Trophoblast cell (in vitro differentiated cells and primary cell): ENCODE results near the gene OR10H1.

Experiments
- DNase-seq, 2 donors: peaks; one replicate each; pipeline ENCODE4 v3.0.0-alpha.2; 2016
- H2AFZ ChIP-seq: 2 replicates; pipeline ENCODE4 v1.6.1; 2013; ENCODE audit warnings: low read length, moderate library complexity, mild to moderate bottlenecking; ENCODE audit not compliant: insufficient read depth, poor library complexity
- H2AK5ac ChIP-seq: 2 replicates; pipeline ENCODE4 v1.6.1; 2013; ENCODE audit warnings: mild to moderate bottlenecking, low read length
- H2BK120ac ChIP-seq: 2 replicates; pipeline ENCODE4 v1.6.1; 2013; ENCODE audit warnings: low read length, mild to moderate bottlenecking, moderate library complexity; ENCODE audit not compliant: insufficient read depth, poor library complexity
- H2BK12ac ChIP-seq: 2 replicates; pipeline ENCODE4 v1.6.1; 2013; ENCODE audit warnings: mild to moderate bottlenecking, low read length, moderate library complexity
- H2BK5ac ChIP-seq: 2 replicates; pipeline ENCODE4 v1.6.1; 2013; ENCODE audit warnings: low read length, low read depth, moderate library complexity, mild to moderate bottlenecking; ENCODE audit not compliant: poor library complexity
- H3K14ac ChIP-seq: 2 replicates; pipeline ENCODE4 v1.6.1; 2013; ENCODE audit warnings: mild to moderate bottlenecking, low read length
- H3K18ac ChIP-seq: 2 replicates; pipeline ENCODE4 v1.6.1; 2013; ENCODE audit warnings: mild to moderate bottlenecking, low read length
- H3K23ac ChIP-seq: 2 replicates; pipeline ENCODE4 v1.6.1; 2013; ENCODE audit warnings: low read length
- H3K27ac ChIP-seq: 2 replicates; pipeline ENCODE4 v1.5.1; 2013; ENCODE audit warnings: low read depth, mild to moderate bottlenecking, inconsistent platforms, low read length, moderate library complexity
- H3K27me3 ChIP-seq: 2 replicates; pipeline ENCODE4 v1.6.1; 2013; ENCODE audit warnings: inconsistent platforms, mild to moderate bottlenecking, low read length, moderate library complexity; ENCODE audit not compliant: insufficient read depth
- H3K36me3 ChIP-seq, 2 experiments: 1 replicate in 1 of 2; 2 replicates in 1 of 2; pipeline ENCODE4 v1.6.1; 2013; ENCODE audit warnings: low read length in 2 of 2, mild to moderate bottlenecking in 2 of 2, moderate library complexity in 1 of 2; ENCODE audit not compliant: insufficient read depth in 2 of 2, control insufficient read depth in 1 of 2
- H3K4ac ChIP-seq: 2 replicates; pipeline ENCODE4 v1.6.1; 2013; ENCODE audit warnings: low read depth, mild to moderate bottlenecking, low read length, moderate library complexity
- H3K4me1 ChIP-seq, 2 experiments: 1 replicate in 1 of 2; 2 replicates in 1 of 2; pipeline ENCODE4 v1.6.1; 2013; ENCODE audit warnings: low read length in 2 of 2, mild to moderate bottlenecking in 2 of 2, moderate library complexity in 1 of 2; ENCODE audit not compliant: insufficient read depth in 2 of 2, control insufficient read depth in 1 of 2
- H3K4me2 ChIP-seq: 2 replicates; pipeline ENCODE4 v1.6.1; 2013; ENCODE audit warnings: inconsistent platforms, mild to moderate bottlenecking, low read length, moderate library complexity
- H3K4me3 ChIP-seq: 2 replicates; pipeline ENCODE4 v1.5.1; 2013; ENCODE audit warnings: mild to moderate bottlenecking, low read depth, low read length, inconsistent platforms
- H3K79me1 ChIP-seq: one replicate; pipeline ENCODE4 v1.6.1; 2013; ENCODE audit warnings: low read length
- H3K79me2 ChIP-seq: 2 replicates; pipeline ENCODE4 v1.6.1; 2013; ENCODE audit warnings: low read length, mild to moderate bottlenecking; ENCODE audit not compliant: control insufficient read depth, insufficient read depth, poor library complexity
- H3K9ac ChIP-seq: 2 replicates; pipeline ENCODE4 v1.6.1; 2013; ENCODE audit warnings: mild to moderate bottlenecking, low read length
- H3K9me3 ChIP-seq: 2 replicates; pipeline ENCODE4 v1.6.1; 2013; ENCODE audit warnings: low read depth, mild to moderate bottlenecking, control low read depth, inconsistent platforms, low read length; ENCODE audit not compliant: insufficient read depth
- H4K12ac ChIP-seq: 2 replicates; pipeline ENCODE4 v1.6.1; 2013; ENCODE audit warnings: low read depth, mild to moderate bottlenecking, low read length, moderate library complexity
- H4K8ac ChIP-seq: 2 replicates; pipeline ENCODE4 v1.6.1; 2013; ENCODE audit warnings: low read depth, mild to moderate bottlenecking, low read length, moderate library complexity
- H4K91ac ChIP-seq: one replicate; pipeline ENCODE4 v1.6.1; 2013; ENCODE audit warnings: low read depth, mild to moderate bottlenecking, low read length, moderate library complexity
- WGBS: extraction: QIAGEN DNeasy Blood & Tissue Kit; methylation state at CpG from one replicate; pipeline ENCODE4 v1.1.7; 2013; ENCODE audit warnings: missing lambda C conversion rate; ENCODE audit not compliant: insufficient read length, insufficient coverage; ENCODE audit errors: extremely low coverage; 5-methylcytosine and 5-hydroxymethylcytosine counted together

Gene OR10H1

DNA sequence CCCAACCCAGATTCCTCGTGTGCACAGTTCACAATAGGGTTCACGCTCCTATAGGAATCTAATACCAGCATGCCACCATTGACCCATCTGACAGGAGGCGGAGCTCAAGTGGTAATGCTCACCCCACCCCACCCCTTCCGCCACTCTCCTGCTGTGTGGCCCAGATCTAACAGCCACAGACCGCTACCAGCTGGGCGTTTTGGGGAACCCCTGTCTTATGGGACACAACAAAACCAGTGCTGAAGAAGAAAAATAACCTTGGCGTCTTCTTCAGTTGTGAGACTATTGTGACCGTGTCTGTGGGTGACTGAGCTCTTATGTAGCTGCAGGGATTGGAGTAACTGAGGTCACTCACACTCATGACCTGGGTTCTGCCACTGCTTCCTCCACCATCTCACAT, 5.2 kb upstream of the OR10H1 start:
- Histone ChIP-seq H3K4ac (no peak overlapping the region), H2BK120ac (no peak overlapping the region), H3K36me3 (no peaks in the 10 kb centered on the region), H3K27ac (no peak overlapping the region), H2BK5ac (no peak overlapping the region), H3K14ac (no peak overlapping the region), H3K79me2 (no peaks in the 10 kb centered on the region), H3K79me1 (no peaks in the 10 kb centered on the region), H3K9ac (no peak overlapping the region), H2BK12ac (no peak overlapping the region), H3K4me3 (no peak overlapping the region), H3K4me1 (no peaks in the 10 kb centered on the region), H2AK5ac (no peak overlapping the region), H4K91ac (no peak overlapping the region), H3K18ac (no peak overlapping the region), H2AFZ (no peak overlapping the region), H3K4me2 (no peak overlapping the region), H4K8ac (no peak overlapping the region), H3K27me3 (no peaks in the 10 kb centered on the region), H3K9me3 (peaks cover 15% of the 10 kb centered on the region), H4K12ac (no peak overlapping the region), H3K23ac (no peak overlapping the region)
- no peak for DNase-seq
- no CpG with 5 or more reads among the region's 8 CpGs for WGBS

DNA sequence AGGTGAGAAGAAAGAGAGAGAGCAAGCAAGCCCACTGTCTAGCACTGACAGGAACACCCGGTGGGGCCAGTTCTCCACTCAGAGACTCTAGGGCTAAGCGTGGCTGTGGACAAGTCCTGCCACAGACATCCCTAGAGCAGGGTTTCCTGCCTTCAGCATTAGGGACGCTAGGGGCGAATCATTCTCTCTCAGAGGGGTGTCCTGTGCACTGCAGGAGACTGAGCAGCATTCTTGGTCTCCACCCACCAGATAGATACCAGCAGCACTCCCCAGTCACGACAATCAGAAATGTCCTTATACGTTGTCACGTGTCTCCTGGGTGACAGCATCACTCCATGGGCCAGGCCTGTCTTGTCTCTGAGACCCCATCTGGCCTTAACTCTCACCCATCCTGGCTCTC, 1.5 kb downstream of the OR10H1 start:
- Histone ChIP-seq H3K27me3 (no peaks in the 10 kb centered on the region), H2AFZ (no peak overlapping the region)
- WGBS: no CpG with 5 or more reads among the region's 7 CpGs

DNA sequence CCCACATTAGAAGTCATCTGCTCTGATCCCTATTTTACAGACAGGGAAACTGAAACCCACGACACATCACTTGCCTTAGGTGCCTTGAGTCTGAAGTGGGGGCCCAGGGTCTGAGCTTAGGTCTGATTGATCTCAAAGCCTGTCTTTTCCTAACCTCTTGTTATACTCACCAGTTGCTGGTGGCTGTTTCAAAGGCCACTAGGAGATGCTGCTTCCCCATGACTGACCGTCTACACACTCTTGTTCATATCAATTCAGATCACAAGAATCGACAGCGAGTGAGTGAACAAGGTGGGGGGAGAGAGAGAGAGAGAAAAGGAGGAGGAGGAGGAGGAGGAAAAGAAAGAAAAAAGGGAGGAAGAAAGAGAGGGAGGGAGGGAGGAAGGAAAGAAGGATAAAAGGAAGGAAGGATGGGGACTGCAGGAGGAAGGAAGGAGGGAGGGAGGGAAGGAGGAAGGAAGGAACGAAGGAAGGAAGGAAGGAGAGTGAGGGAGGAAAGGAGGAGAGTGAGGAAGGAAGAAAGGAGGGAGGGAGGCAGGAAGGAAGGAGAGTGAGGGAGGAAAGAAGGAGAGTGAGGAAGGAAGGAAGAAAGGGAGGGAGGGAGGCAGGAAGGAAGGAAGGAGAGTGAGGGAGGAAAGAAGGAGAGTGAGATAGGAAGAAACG, 3.3 kb downstream of the OR10H1 start:
- H3K79me1 ChIP-seq: no peaks in the 10 kb centered on the region
- DNase-seq: peak in 1 of 2 donors; percentile 35
- no peak overlapping the region for H4K8ac ChIP-seq
- no peak overlapping the region for H3K23ac ChIP-seq
- H3K4ac ChIP-seq: no peak overlapping the region
- no peak overlapping the region for H4K91ac ChIP-seq
- no peak overlapping the region for H2BK12ac ChIP-seq
- no peak overlapping the region for H3K4me2 ChIP-seq
- no peak overlapping the region for H2BK5ac ChIP-seq
- H3K4me1 ChIP-seq: no peaks in the 10 kb centered on the region
- H3K36me3 ChIP-seq: no peaks in the 10 kb centered on the region
- no peak overlapping the region for H3K14ac ChIP-seq
- H3K79me2 ChIP-seq: no peaks in the 10 kb centered on the region
- no peak overlapping the region for H4K12ac ChIP-seq
- H3K9ac ChIP-seq: no peak overlapping the region
- no peak overlapping the region for H3K27ac ChIP-seq
- 98% methylated on average over 2 of the region's 6 CpGs for WGBS
- no peaks in the 10 kb centered on the region for H3K27me3 ChIP-seq
- no peak overlapping the region for H3K18ac ChIP-seq
- H3K9me3 ChIP-seq: peaks cover 38% of the 10 kb centered on the region
- H2BK120ac ChIP-seq: no peak overlapping the region
- no peak overlapping the region for H2AFZ ChIP-seq
- no peak overlapping the region for H2AK5ac ChIP-seq
- H3K4me3 ChIP-seq: no peak overlapping the region

More for the DNA sequence above, 1.5 kb downstream of the OR10H1 start:
- no peak overlapping the region for H3K9ac ChIP-seq
- no peaks in the 10 kb centered on the region for H3K4me1 ChIP-seq
- H3K14ac ChIP-seq: no peak overlapping the region
- H3K4ac ChIP-seq: no peak overlapping the region
- H3K4me2 ChIP-seq: no peak overlapping the region
- H2BK120ac ChIP-seq: no peak overlapping the region
- H2BK5ac ChIP-seq: no peak overlapping the region
- no peak overlapping the region for H3K23ac ChIP-seq
- H4K12ac ChIP-seq: no peak overlapping the region
- no peak overlapping the region for H3K27ac ChIP-seq
- peaks cover 28% of the 10 kb centered on the region for H3K9me3 ChIP-seq
- H3K36me3 ChIP-seq: no peaks in the 10 kb centered on the region
- H2AK5ac ChIP-seq: no peak overlapping the region
- no peak overlapping the region for H3K18ac ChIP-seq
- H4K91ac ChIP-seq: no peak overlapping the region
- no peak overlapping the region for H4K8ac ChIP-seq
- H2BK12ac ChIP-seq: no peak overlapping the region
- no peaks in the 10 kb centered on the region for H3K79me1 ChIP-seq
- DNase-seq: no peak
- H3K79me2 ChIP-seq: no peaks in the 10 kb centered on the region
- H3K4me3 ChIP-seq: no peak overlapping the region

- H3K9ac ChIP-seq: no peak overlapping the region
- H2BK12ac ChIP-seq: no peak overlapping the region
- H3K36me3 ChIP-seq: no peaks in the 10 kb centered on the region
These were observed 4.0 kb downstream of the OR10H1 start for GRCh38 chr19:15811476-15811875.

More at GRCh38 chr19:15811476-15811875, 4.0 kb downstream of the OR10H1 start:
- H4K12ac ChIP-seq: no peak overlapping the region
- DNase-seq: no peak
- H4K91ac ChIP-seq: no peak overlapping the region
- H3K9me3 ChIP-seq: peaks cover 38% of the 10 kb centered on the region
- H3K18ac ChIP-seq: no peak overlapping the region
- no peak overlapping the region for H3K23ac ChIP-seq
- no peak overlapping the region for H3K27ac ChIP-seq
- H3K79me1 ChIP-seq: no peaks in the 10 kb centered on the region
- H2AK5ac ChIP-seq: no peak overlapping the region
- H3K4ac ChIP-seq: no peak overlapping the region
- H3K4me3 ChIP-seq: no peak overlapping the region
- no peaks in the 10 kb centered on the region for H3K4me1 ChIP-seq
- H3K14ac ChIP-seq: no peak overlapping the region
- H2AFZ ChIP-seq: no peak overlapping the region
- no peak overlapping the region for H2BK5ac ChIP-seq
- no peak overlapping the region for H3K4me2 ChIP-seq
- H2BK120ac ChIP-seq: no peak overlapping the region
- no peaks in the 10 kb centered on the region for H3K27me3 ChIP-seq
- H3K79me2 ChIP-seq: no peaks in the 10 kb centered on the region
- no peak overlapping the region for H4K8ac ChIP-seq
- no CpG with 5 or more reads among the region's 4 CpGs for WGBS
